ENCODE measurements around the gene ABI1.
A peak's percentile ranks its signal among the peaks of the same experiment; 100 is the strongest.

Gene ABI1

GRCh38 chr10:26697163-26697921 lies 163.4 kb downstream of the ABI1 start, which contains the start of gene PDSS1:
Gene PDSS1, plus strand, starts transcription at chr10:26697701. Its CDS starts 11 bp downstream, at chr10:26697712.
- Histone ChIP-seq H3K27ac (replicated peaks) (peak within 1 kb of the TSS; percentile 99), H3K27me3 (ENCODE audit: insufficient read depth, poor library complexity, severe bottlenecking) (no peaks in the 10 kb centered on the region), H3K4me3 (replicated peaks; ENCODE audit: insufficient read depth, low read length) (peak within 1 kb of the TSS; percentile 63)
- TF ChIP-seq SPI1 (IDR thresholded peaks at IDR 0.05; ENCODE audit: borderline replicate concordance, low read depth) (no peak), CTCF (IDR thresholded peaks at IDR 0.05; ENCODE audit: insufficient read depth, low read length) (no peak), GABPA (IDR thresholded peaks at IDR 0.05; ENCODE audit: low read depth) (peak; percentile 90), POLR2AphosphoS5 (IDR thresholded peaks at IDR 0.05; ENCODE audit: low read depth) (peak; percentile 75)
- TF ChIP-seq, protein P1, sequence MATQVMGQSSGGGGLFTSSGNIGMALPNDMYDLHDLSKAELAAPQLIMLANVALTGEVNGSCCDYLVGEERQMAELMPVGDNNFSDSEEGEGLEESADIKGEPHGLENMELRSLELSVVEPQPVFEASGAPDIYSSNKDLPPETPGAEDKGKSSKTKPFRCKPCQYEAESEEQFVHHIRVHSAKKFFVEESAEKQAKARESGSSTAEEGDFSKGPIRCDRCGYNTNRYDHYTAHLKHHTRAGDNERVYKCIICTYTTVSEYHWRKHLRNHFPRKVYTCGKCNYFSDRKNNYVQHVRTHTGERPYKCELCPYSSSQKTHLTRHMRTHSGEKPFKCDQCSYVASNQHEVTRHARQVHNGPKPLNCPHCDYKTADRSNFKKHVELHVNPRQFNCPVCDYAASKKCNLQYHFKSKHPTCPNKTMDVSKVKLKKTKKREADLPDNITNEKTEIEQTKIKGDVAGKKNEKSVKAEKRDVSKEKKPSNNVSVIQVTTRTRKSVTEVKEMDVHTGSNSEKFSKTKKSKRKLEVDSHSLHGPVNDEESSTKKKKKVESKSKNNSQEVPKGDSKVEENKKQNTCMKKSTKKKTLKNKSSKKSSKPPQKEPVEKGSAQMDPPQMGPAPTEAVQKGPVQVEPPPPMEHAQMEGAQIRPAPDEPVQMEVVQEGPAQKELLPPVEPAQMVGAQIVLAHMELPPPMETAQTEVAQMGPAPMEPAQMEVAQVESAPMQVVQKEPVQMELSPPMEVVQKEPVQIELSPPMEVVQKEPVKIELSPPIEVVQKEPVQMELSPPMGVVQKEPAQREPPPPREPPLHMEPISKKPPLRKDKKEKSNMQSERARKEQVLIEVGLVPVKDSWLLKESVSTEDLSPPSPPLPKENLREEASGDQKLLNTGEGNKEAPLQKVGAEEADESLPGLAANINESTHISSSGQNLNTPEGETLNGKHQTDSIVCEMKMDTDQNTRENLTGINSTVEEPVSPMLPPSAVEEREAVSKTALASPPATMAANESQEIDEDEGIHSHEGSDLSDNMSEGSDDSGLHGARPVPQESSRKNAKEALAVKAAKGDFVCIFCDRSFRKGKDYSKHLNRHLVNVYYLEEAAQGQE (IDR thresholded peaks at IDR 0.05; ENCODE audit: insufficient replicate concordance, low read depth): peak; percentile 57
- peak in 1 of 2 experiments; percentile 93 for DNase-seq (ENCODE audit: low read depth in 1 of 2, low spot score in 1 of 2)

GRCh38 chr10:26696786-26697162 lies 164.0 kb downstream of the ABI1 start:
- Histone ChIP-seq H3K27me3 (ENCODE audit: insufficient read depth, poor library complexity, severe bottlenecking) (no peaks in the 10 kb centered on the region), H3K4me3 (replicated peaks; ENCODE audit: insufficient read depth, low read length) (peak overlapping the region; percentile 63), H3K27ac (replicated peaks) (peak overlapping the region; percentile 99)
- peak in 1 of 2 experiments; percentile 61 for DNase-seq (ENCODE audit: low read depth in 1 of 2, low spot score in 1 of 2)
- TF ChIP-seq, protein P1 (IDR thresholded peaks at IDR 0.05; ENCODE audit: insufficient replicate concordance, low read depth): no peak
- TF ChIP-seq SPI1 (IDR thresholded peaks at IDR 0.05; ENCODE audit: borderline replicate concordance, low read depth): no peak
- TF ChIP-seq CTCF (IDR thresholded peaks at IDR 0.05; ENCODE audit: insufficient read depth, low read length): no peak
- TF ChIP-seq POLR2AphosphoS5 (IDR thresholded peaks at IDR 0.05; ENCODE audit: low read depth): no peak
- no peak for TF ChIP-seq GABPA (IDR thresholded peaks at IDR 0.05; ENCODE audit: low read depth)

Measured in HL-60 (cell line).